Astrocyte (in vitro differentiated cells and primary cell): ENCODE measurements around the gene PSMG2. TPM values are rescaled to one million over a fixed set of nuclear protein-coding genes. Genes with fewer than 3 reads are reported as not detected.
A peak's percentile ranks its signal among the peaks of the same experiment; 100 is the strongest.

Experiments used
- DNase-seq: peaks from one replicate; pipeline ENCODE4 v3.0.0-alpha.2; 2010; ENCODE audit warnings: low read depth
- FAIRE-seq: peaks from 2 replicates; lab custom pipeline; 2011; peaks lifted over from hg19 to GRCh38; lab: Jason Lieb, UNC
- H2AFZ ChIP-seq: 2 replicates; pipeline ENCODE4 v1.6.0; 2012; ENCODE audit warnings: low read depth, low read length, inconsistent platforms
- H3K27ac ChIP-seq: 2 replicates; pipeline ENCODE4 v1.5.1; 2011; ENCODE audit warnings: low read depth, low read length, inconsistent platforms
- H3K27me3 ChIP-seq: 2 replicates; pipeline ENCODE4 v1.6.0; 2011; ENCODE audit warnings: low read length, inconsistent platforms; ENCODE audit not compliant: insufficient read depth
- H3K36me3 ChIP-seq: 2 replicates; pipeline ENCODE4 v1.5.1; 2011; ENCODE audit warnings: low read length, inconsistent platforms; ENCODE audit not compliant: insufficient read depth
- H3K4me1 ChIP-seq: 2 replicates; pipeline ENCODE4 v1.5.1; 2011; ENCODE audit warnings: low read length, inconsistent platforms; ENCODE audit not compliant: insufficient read depth
- H3K4me2 ChIP-seq: 2 replicates; pipeline ENCODE4 v1.6.0; 2012; ENCODE audit warnings: low read length, inconsistent platforms
- H3K4me3 ChIP-seq: 2 replicates; pipeline ENCODE4 v1.5.1; 2011; ENCODE audit warnings: low read depth, mild to moderate bottlenecking, low read length, inconsistent platforms; ENCODE audit not compliant: insufficient read depth
- H3K79me2 ChIP-seq: 2 replicates; pipeline ENCODE4 v1.6.0; 2012; ENCODE audit warnings: mild to moderate bottlenecking, low read length, inconsistent platforms; ENCODE audit not compliant: insufficient read depth
- H3K9ac ChIP-seq: 2 replicates; pipeline ENCODE4 v1.6.0; 2012; ENCODE audit warnings: mild to moderate bottlenecking, low read length, inconsistent platforms
- H3K9me3 ChIP-seq: 2 replicates; pipeline ENCODE4 v1.5.1; 2012; ENCODE audit warnings: low read depth, mild to moderate bottlenecking, low read length, inconsistent platforms; ENCODE audit not compliant: insufficient read depth
- H4K20me1 ChIP-seq: 2 replicates; pipeline ENCODE4 v1.6.0; 2012; ENCODE audit warnings: low read length, inconsistent platforms; ENCODE audit not compliant: insufficient read depth
- H3K27ac Mint-ChIP-seq: one replicate; pipeline ENCODE4 v1.8.0; 2021; ENCODE audit warnings: mild to moderate bottlenecking, mixed read lengths; ENCODE audit not compliant: unreplicated experiment
- H3K27me3 Mint-ChIP-seq: one replicate; pipeline ENCODE4 v1.8.0; 2021; ENCODE audit warnings: low read depth, mixed read lengths; ENCODE audit not compliant: unreplicated experiment
- H3K36me3 Mint-ChIP-seq: one replicate; pipeline ENCODE4 v1.8.0; 2021; ENCODE audit warnings: low read depth, mixed read lengths; ENCODE audit not compliant: unreplicated experiment
- H3K4me1 Mint-ChIP-seq: one replicate; pipeline ENCODE4 v1.8.0; 2021; ENCODE audit warnings: low read depth, mixed read lengths; ENCODE audit not compliant: unreplicated experiment
- H3K4me3 Mint-ChIP-seq: one replicate; pipeline ENCODE4 v1.8.0; 2021; ENCODE audit warnings: mild to moderate bottlenecking, moderate library complexity, mixed read lengths; ENCODE audit not compliant: unreplicated experiment
- H3K9me3 Mint-ChIP-seq: one replicate; pipeline ENCODE4 v1.8.0; 2021; ENCODE audit warnings: mild to moderate bottlenecking, mixed read lengths; ENCODE audit not compliant: unreplicated experiment
- EZH2 ChIP-seq: IDR thresholded peaks from 2 replicates; pipeline ENCODE4 v1.6.1; 2012; ENCODE audit warnings: mild to moderate bottlenecking, low read length, inconsistent platforms; ENCODE audit not compliant: insufficient read depth
- total RNA-seq: library from RNA; stranded (reverse); gene quantifications from 2 replicates; pipeline ENCODE4 v1.2.1, GENCODE V29; 2021
- TF ChIP-seq, protein P1 (sequence below): IDR thresholded peaks from 2 replicates; pipeline ENCODE4 v1.5.1; 2011; ENCODE audit warnings: low read depth, mild to moderate bottlenecking, inconsistent platforms, low read length, moderate library complexity; ENCODE audit not compliant: insufficient read depth

The PSMG2 gene
- total RNA-seq, 1 donor from 2014 or later: 57.4 TPM

GRCh38 chr18:12767580-12768155, 64.8 kb downstream of the PSMG2 start:
- TF ChIP-seq, protein P1, sequence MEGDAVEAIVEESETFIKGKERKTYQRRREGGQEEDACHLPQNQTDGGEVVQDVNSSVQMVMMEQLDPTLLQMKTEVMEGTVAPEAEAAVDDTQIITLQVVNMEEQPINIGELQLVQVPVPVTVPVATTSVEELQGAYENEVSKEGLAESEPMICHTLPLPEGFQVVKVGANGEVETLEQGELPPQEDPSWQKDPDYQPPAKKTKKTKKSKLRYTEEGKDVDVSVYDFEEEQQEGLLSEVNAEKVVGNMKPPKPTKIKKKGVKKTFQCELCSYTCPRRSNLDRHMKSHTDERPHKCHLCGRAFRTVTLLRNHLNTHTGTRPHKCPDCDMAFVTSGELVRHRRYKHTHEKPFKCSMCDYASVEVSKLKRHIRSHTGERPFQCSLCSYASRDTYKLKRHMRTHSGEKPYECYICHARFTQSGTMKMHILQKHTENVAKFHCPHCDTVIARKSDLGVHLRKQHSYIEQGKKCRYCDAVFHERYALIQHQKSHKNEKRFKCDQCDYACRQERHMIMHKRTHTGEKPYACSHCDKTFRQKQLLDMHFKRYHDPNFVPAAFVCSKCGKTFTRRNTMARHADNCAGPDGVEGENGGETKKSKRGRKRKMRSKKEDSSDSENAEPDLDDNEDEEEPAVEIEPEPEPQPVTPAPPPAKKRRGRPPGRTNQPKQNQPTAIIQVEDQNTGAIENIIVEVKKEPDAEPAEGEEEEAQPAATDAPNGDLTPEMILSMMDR: no peak
- TF ChIP-seq EZH2: no peak
- FAIRE-seq (no peak), DNase-seq (no peak)
- no peaks in the 10 kb centered on the region for H3K9me3 ChIP-seq
- H3K27ac ChIP-seq: no peak overlapping the region
- H3K79me2 ChIP-seq: no peaks in the 10 kb centered on the region
- H3K27ac Mint-ChIP-seq: no peak overlapping the region
- no peak overlapping the region for H3K9ac ChIP-seq
- peaks cover 4% of the 10 kb centered on the region for H3K27me3 Mint-ChIP-seq
- H4K20me1 ChIP-seq: no peaks in the 10 kb centered on the region
- no peaks in the 10 kb centered on the region for H3K27me3 ChIP-seq
- H3K36me3 ChIP-seq: no peaks in the 10 kb centered on the region
- H3K4me1 Mint-ChIP-seq: peaks cover 3% of the 10 kb centered on the region
- H3K36me3 Mint-ChIP-seq: peaks cover 2% of the 10 kb centered on the region
- H3K4me1 ChIP-seq: no peaks in the 10 kb centered on the region
- no peak overlapping the region for H3K4me3 Mint-ChIP-seq
- H2AFZ ChIP-seq: no peak overlapping the region
- H3K9me3 Mint-ChIP-seq: no peaks in the 10 kb centered on the region
- no peak overlapping the region for H3K4me3 ChIP-seq
- no peak overlapping the region for H3K4me2 ChIP-seq

DNA sequence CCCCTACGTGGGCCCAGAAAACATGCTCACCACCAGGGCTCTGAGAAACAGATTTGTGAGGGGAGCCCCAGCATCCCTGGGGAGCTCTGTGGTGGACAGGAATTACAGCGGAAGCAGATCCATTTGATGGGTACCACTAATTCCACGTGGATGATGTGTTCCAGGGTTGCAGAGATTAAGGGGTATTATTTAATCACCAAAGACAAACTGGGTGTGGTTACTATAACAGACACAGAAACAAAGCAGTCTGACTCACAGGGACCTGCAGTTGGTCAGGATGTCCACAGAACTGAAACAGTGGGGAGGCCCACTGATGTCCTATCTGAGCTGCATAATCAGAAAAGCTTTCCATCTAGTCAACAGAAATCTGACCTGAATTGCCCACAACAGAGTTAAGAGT, 65.8 kb downstream of the PSMG2 start:
- no peak overlapping the region for H3K4me2 ChIP-seq
- Mint-ChIP-seq H3K9me3 (no peaks in the 10 kb centered on the region), H3K27ac (no peak overlapping the region), H3K27me3 (peaks cover 4% of the 10 kb centered on the region), H3K4me3 (no peak overlapping the region), H3K4me1 (peaks cover 3% of the 10 kb centered on the region), H3K36me3 (peaks cover 2% of the 10 kb centered on the region)
- no peaks in the 10 kb centered on the region for H3K79me2 ChIP-seq
- TF ChIP-seq, protein P1: no peak
- TF ChIP-seq EZH2: no peak
- H3K4me1 ChIP-seq: no peaks in the 10 kb centered on the region
- no peaks in the 10 kb centered on the region for H4K20me1 ChIP-seq
- no peak overlapping the region for H2AFZ ChIP-seq
- no peaks in the 10 kb centered on the region for H3K27me3 ChIP-seq
- H3K9me3 ChIP-seq: no peaks in the 10 kb centered on the region
- no peak overlapping the region for H3K9ac ChIP-seq
- no peak overlapping the region for H3K4me3 ChIP-seq
- no peaks in the 10 kb centered on the region for H3K36me3 ChIP-seq
- DNase-seq (peak; percentile 24), FAIRE-seq (no peak)
- no peak overlapping the region for H3K27ac ChIP-seq

GRCh38 chr18:12769136-12769535, 66.3 kb downstream of the PSMG2 start:
- no peaks in the 10 kb centered on the region for H3K27me3 ChIP-seq
- no peak for FAIRE-seq
- no peak overlapping the region for H2AFZ ChIP-seq
- H3K4me3 Mint-ChIP-seq: no peak overlapping the region
- no peaks in the 10 kb centered on the region for H3K79me2 ChIP-seq
- H3K4me3 ChIP-seq: no peak overlapping the region
- TF ChIP-seq, protein P1: no peak
- no peak for TF ChIP-seq EZH2
- H3K27ac Mint-ChIP-seq: no peak overlapping the region
- no peak overlapping the region for H3K4me2 ChIP-seq
- H3K36me3 Mint-ChIP-seq: peaks cover 2% of the 10 kb centered on the region
- H3K9me3 ChIP-seq: no peaks in the 10 kb centered on the region
- peaks cover 3% of the 10 kb centered on the region for H3K4me1 Mint-ChIP-seq
- H3K9me3 Mint-ChIP-seq: no peaks in the 10 kb centered on the region
- H3K9ac ChIP-seq: no peak overlapping the region
- no peaks in the 10 kb centered on the region for H3K4me1 ChIP-seq
- no peaks in the 10 kb centered on the region for H3K36me3 ChIP-seq
- H3K27me3 Mint-ChIP-seq: peaks cover 4% of the 10 kb centered on the region
- DNase-seq: no peak
- H3K27ac ChIP-seq: no peak overlapping the region
- no peaks in the 10 kb centered on the region for H4K20me1 ChIP-seq
